Esophagus muscularis mucosa (tissue), 3 donors: ENCODE results near the gene C1QTNF9B.

Experiments used
- CTCF ChIP-seq, 3 experiments: fragments of 200-600 bp in 2 of 3; fragments of 450-650 bp in 1 of 3; sonication (generic) in 2 of 3; IDR thresholded peaks; one replicate each; pipeline ENCODE4 v1.5.1; 2017 to 2019; ENCODE audit warnings: antibody characterized with exemption in 3 of 3, mild to moderate bottlenecking in 2 of 3, moderate library complexity in 1 of 3
- POLR2A ChIP-seq: fragments of 450-650 bp; IDR thresholded peaks from one replicate; pipeline ENCODE4 v1.6.1; 2017; ENCODE audit warnings: antibody characterized with exemption, moderate library complexity, mild to moderate bottlenecking, low read depth
- POLR2AphosphoS5 ChIP-seq, 2 donors: sonication (generic); formaldehyde crosslinking; IDR thresholded peaks; one replicate each; pipeline ENCODE4 v1.6.1; 2017; ENCODE audit warnings: antibody characterized with exemption in 2 of 2

- TF ChIP-seq CTCF (IDR thresholded peaks at IDR 0.05): no peak
- TF ChIP-seq POLR2A: no peak
- no peak for TF ChIP-seq POLR2AphosphoS5 (IDR thresholded peaks at IDR 0.05)
These were observed 47.6 kb downstream of the C1QTNF9B start for GRCh38 chr13:23849670-23850069.
